Measurements from ENCODE around the gene RETN. TPM values are rescaled to one million over a fixed set of nuclear protein-coding genes. Genes with fewer than 3 reads are reported as not detected.

Gene RETN
- total and polyA plus RNA-seq, 2 experiments from 2014 or later: not detected

DNA sequence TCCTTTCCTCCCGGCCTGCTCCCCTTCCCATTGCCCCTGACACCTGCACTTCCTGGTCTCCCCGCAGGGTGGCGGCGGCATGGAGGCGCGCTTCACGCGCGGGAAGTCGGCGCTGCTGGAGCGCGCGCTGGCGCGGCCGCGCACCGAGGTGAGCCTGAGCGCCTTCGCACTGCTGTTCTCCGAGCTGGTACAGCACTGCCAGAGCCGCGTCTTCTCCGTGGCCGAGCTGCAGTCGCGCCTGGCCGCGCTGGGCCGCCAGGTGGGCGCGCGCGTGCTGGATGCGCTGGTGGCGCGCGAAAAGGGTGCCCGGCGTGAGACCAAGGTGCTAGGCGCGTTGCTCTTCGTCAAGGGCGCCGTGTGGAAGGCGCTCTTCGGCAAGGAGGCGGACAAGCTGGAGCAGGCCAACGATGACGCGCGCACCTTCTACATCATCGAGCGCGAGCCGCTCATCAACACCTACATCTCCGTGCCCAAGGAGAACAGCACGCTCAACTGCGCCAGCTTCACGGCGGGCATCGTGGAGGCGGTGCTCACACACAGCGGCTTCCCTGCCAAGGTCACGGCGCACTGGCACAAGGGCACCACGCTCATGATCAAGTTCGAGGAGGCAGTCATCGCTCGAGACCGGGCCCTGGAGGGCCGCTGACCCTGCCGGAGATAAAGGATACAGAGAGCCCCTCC lies 13.5 kb downstream of the RETN start:
- Histone ChIP-seq H3K9me2 (ENCODE audit: insufficient read depth) (no peaks in the 10 kb centered on the region), H3K27me3 (ENCODE audit: insufficient read depth) (no peaks in the 10 kb centered on the region; the same call in 1 of the 2 replicates), H4K20me1 (replicated peaks; ENCODE audit: insufficient read depth) (peaks cover 8% of the 10 kb centered on the region), H2AFZ (no peak overlapping the region; the same call in 1 of the 2 replicates), H3K4me2 (peak overlapping the region; percentile 91), H3K27ac (ENCODE audit: low read depth) (peak overlapping the region; percentile 85), H3K36me3 (ENCODE audit: insufficient read depth) (no peaks in the 10 kb centered on the region; the same call in 1 of the 2 replicates), H3F3A (replicated peaks; ENCODE audit: low read depth) (0 out of 2 replicates have a peak, but pooled peaks cover 3% of the 10 kb centered on the region), H3K4me3 (peak overlapping the region; percentile 92), H3K4me1 (ENCODE audit: insufficient read depth) (peaks cover 7% of the 10 kb centered on the region), H3K79me2 (replicated peaks; ENCODE audit: insufficient read depth) (0 out of 2 replicates have a peak, but pooled peaks cover 3% of the 10 kb centered on the region)
- no peaks in the 10 kb centered on the region for H3K9me3 Mint-ChIP-seq
- H3K27me3 Mint-ChIP-seq (ENCODE audit: insufficient read depth, low read depth, poor library complexity): peaks cover 32% of the 10 kb centered on the region
- ATAC-seq (peak; percentile 55), DNase-seq (ENCODE audit: low spot score) (peak; percentile 83)
- H3K27ac Mint-ChIP-seq: peak overlapping the region; percentile 49; the same call in 1 of the 2 replicates
- peaks cover 4% of the 10 kb centered on the region; the same call in 2 of the 3 replicates for H3K4me1 Mint-ChIP-seq
- peaks cover 31% of the 10 kb centered on the region for H3K36me3 Mint-ChIP-seq (ENCODE audit: low read depth)
- H3K4me3 Mint-ChIP-seq: peak overlapping the region; percentile 83
- no peak for TF ChIP-seq NANOG (IDR thresholded peaks at IDR 0.05; ENCODE audit: borderline replicate concordance)
- TF ChIP-seq, protein P1, sequence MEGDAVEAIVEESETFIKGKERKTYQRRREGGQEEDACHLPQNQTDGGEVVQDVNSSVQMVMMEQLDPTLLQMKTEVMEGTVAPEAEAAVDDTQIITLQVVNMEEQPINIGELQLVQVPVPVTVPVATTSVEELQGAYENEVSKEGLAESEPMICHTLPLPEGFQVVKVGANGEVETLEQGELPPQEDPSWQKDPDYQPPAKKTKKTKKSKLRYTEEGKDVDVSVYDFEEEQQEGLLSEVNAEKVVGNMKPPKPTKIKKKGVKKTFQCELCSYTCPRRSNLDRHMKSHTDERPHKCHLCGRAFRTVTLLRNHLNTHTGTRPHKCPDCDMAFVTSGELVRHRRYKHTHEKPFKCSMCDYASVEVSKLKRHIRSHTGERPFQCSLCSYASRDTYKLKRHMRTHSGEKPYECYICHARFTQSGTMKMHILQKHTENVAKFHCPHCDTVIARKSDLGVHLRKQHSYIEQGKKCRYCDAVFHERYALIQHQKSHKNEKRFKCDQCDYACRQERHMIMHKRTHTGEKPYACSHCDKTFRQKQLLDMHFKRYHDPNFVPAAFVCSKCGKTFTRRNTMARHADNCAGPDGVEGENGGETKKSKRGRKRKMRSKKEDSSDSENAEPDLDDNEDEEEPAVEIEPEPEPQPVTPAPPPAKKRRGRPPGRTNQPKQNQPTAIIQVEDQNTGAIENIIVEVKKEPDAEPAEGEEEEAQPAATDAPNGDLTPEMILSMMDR (conservative IDR thresholded peaks at IDR 0.05; ENCODE audit: low read depth in 2 of 2): peak; percentile 60 to 71

DNA sequence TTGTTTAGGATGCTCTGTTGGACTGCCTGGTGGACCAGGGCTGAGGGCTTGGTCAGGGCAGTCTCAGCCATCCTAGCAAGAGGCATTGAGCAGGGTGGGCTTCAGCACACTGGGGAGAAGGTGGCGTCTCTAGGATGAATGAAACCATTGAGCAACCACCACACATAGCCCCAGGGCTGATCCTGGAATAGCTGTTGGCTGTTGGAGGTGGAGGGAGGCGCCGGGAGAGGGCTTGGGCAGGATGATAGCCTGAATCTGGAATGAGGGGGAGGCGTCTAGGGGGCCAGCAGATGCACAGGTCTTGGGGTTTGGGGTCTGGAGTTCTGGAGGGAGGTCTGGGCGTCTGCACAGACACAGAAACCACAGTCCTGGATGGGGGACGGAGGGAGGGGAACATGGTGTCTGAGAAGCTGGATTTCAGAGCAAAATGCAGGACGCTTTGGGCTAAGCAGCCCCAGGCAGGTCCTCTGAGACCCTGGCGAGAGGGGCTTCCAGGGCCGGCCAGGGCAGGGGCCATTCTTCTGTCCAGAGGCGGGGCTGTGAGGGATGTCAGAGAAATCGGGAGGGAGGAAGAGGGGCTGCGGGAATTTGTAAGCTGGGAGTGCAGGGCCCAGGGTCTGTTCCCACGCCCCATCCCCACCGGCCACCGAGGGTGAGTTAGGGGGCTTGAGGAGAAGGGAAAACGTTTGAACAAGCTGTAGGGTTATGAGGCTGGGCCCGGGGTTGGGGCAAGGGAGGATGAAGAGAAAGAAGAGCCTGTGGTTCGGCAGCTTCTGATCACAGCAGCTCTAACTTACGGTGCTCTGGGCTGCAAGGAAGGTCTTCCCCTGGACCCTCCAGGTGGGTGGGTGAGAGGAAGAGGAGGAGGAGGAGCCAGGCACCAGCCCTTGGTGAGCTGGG lies 16.9 kb downstream of the RETN start:
- peaks cover 17% of the 10 kb centered on the region for H3K27me3 Mint-ChIP-seq (ENCODE audit: insufficient read depth, low read depth, poor library complexity)
- peaks cover 4% of the 10 kb centered on the region; the same call in 2 of the 3 replicates for H3K4me1 Mint-ChIP-seq
- no peak for ATAC-seq
- H3K9me3 Mint-ChIP-seq: no peaks in the 10 kb centered on the region
- no peak for DNase-seq (ENCODE audit: low spot score)
- Histone ChIP-seq H3K9me2 (ENCODE audit: insufficient read depth) (peaks cover 2% of the 10 kb centered on the region; the same call in 1 of the 2 replicates), H4K20me1 (replicated peaks; ENCODE audit: insufficient read depth) (peaks cover 8% of the 10 kb centered on the region), H3K79me2 (replicated peaks; ENCODE audit: insufficient read depth) (0 out of 2 replicates have a peak, but pooled peaks cover 3% of the 10 kb centered on the region), H3K27me3 (ENCODE audit: insufficient read depth) (0 out of 2 replicates have a peak, but pooled peaks cover 2% of the 10 kb centered on the region), H3K4me3 (0 out of 2 replicates have a peak overlapping the region, but pooled peaks have one; percentile 30), H3K4me1 (ENCODE audit: insufficient read depth) (peaks cover 7% of the 10 kb centered on the region), H3K4me2 (peak overlapping the region; percentile 35), H3K27ac (ENCODE audit: low read depth) (no peak overlapping the region), H3K36me3 (ENCODE audit: insufficient read depth) (no peaks in the 10 kb centered on the region; the same call in 1 of the 2 replicates), H3F3A (replicated peaks; ENCODE audit: low read depth) (0 out of 2 replicates have a peak, but pooled peaks cover 3% of the 10 kb centered on the region), H2AFZ (no peak overlapping the region)
- no peak overlapping the region; the same call in 1 of the 2 replicates for H3K27ac Mint-ChIP-seq
- TF ChIP-seq, protein P2, sequence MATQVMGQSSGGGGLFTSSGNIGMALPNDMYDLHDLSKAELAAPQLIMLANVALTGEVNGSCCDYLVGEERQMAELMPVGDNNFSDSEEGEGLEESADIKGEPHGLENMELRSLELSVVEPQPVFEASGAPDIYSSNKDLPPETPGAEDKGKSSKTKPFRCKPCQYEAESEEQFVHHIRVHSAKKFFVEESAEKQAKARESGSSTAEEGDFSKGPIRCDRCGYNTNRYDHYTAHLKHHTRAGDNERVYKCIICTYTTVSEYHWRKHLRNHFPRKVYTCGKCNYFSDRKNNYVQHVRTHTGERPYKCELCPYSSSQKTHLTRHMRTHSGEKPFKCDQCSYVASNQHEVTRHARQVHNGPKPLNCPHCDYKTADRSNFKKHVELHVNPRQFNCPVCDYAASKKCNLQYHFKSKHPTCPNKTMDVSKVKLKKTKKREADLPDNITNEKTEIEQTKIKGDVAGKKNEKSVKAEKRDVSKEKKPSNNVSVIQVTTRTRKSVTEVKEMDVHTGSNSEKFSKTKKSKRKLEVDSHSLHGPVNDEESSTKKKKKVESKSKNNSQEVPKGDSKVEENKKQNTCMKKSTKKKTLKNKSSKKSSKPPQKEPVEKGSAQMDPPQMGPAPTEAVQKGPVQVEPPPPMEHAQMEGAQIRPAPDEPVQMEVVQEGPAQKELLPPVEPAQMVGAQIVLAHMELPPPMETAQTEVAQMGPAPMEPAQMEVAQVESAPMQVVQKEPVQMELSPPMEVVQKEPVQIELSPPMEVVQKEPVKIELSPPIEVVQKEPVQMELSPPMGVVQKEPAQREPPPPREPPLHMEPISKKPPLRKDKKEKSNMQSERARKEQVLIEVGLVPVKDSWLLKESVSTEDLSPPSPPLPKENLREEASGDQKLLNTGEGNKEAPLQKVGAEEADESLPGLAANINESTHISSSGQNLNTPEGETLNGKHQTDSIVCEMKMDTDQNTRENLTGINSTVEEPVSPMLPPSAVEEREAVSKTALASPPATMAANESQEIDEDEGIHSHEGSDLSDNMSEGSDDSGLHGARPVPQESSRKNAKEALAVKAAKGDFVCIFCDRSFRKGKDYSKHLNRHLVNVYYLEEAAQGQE (IDR thresholded peaks at IDR 0.05; ENCODE audit: unreplicated experiment): no peak
- no peak; the same call in 1 of the 2 replicates for TF ChIP-seq POLR2AphosphoS5 (IDR thresholded peaks at IDR 0.05; ENCODE audit: low read depth)
- no peak for TF ChIP-seq CREB1 (CRISPR knock-in tag; IDR thresholded peaks at IDR 0.05; ENCODE audit: low read depth)
- TF ChIP-seq, protein P1 (conservative IDR thresholded peaks at IDR 0.05; ENCODE audit: low read depth in 2 of 2): no peak
- TF ChIP-seq, protein P3, sequence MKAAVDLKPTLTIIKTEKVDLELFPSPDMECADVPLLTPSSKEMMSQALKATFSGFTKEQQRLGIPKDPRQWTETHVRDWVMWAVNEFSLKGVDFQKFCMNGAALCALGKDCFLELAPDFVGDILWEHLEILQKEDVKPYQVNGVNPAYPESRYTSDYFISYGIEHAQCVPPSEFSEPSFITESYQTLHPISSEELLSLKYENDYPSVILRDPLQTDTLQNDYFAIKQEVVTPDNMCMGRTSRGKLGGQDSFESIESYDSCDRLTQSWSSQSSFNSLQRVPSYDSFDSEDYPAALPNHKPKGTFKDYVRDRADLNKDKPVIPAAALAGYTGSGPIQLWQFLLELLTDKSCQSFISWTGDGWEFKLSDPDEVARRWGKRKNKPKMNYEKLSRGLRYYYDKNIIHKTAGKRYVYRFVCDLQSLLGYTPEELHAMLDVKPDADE (IDR thresholded peaks at IDR 0.05): no peak
- no peak for TF ChIP-seq JUNB (IDR thresholded peaks at IDR 0.05; ENCODE audit: unreplicated experiment)
- TF ChIP-seq EZH2 (IDR thresholded peaks at IDR 0.05; ENCODE audit: low read depth, unreplicated experiment): no peak
- TF ChIP-seq ZNF114 (CRISPR knock-in tag; IDR thresholded peaks at IDR 0.05): no peak
- H3K4me3 Mint-ChIP-seq: no peak overlapping the region
- peaks cover 31% of the 10 kb centered on the region for H3K36me3 Mint-ChIP-seq (ENCODE audit: low read depth)
